ENCODE results near the gene MACROH2A1.

MACROH2A1 gene

DNA sequence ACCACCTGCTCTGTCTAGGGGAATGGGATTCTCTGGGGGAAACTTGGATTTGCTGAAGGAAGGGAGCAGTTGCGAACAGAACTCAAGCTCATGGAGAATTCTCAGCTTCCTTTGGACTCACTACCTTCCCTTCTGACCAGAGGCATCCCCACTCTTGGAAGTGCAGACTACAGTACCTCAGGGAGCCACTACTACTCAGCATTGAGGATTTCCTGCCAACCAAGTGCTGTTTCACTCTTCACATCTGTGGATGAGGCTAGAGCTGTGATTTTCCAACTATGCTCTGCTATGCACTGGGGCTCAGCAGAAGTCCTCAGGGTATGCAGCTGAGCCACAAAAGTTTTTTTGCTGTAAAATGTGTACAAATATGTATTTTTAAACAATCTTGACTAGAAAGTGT lies 43.9 kb downstream of the MACROH2A1 start:
- DNase-seq (ENCODE audit: low read depth): no peak

- DNase-seq (ENCODE audit: low read depth): no peak
Observed at GRCh38 chr5:135353952-135354721, 44.9 kb downstream of the MACROH2A1 start.

DNA sequence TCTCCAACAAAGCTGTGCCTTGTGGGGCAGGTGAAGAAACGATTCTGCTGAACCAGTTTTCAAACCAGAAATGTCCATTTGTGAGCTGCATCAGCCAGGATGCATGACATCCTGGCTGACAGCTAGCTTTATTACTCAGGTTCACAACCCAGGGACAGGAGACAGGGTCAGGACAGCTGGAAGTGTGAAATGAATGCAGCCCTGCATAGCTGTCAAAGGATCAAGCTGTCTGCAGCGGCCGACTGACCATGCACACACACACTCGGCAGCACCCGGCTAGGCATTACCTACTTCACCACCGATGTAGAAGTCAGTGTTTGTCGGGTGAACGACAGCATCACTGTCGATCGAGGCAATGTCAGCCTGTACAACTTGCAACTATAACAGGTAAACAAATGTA lies 48.5 kb downstream of the MACROH2A1 start:
- no peak for DNase-seq (ENCODE audit: low read depth)

GRCh38 chr5:135349886-135350285 lies 49.1 kb downstream of the MACROH2A1 start:
- no peak for DNase-seq (ENCODE audit: low read depth)

GRCh38 chr5:135349451-135349850 lies 49.6 kb downstream of the MACROH2A1 start:
- no peak for DNase-seq (ENCODE audit: low read depth)

DNA sequence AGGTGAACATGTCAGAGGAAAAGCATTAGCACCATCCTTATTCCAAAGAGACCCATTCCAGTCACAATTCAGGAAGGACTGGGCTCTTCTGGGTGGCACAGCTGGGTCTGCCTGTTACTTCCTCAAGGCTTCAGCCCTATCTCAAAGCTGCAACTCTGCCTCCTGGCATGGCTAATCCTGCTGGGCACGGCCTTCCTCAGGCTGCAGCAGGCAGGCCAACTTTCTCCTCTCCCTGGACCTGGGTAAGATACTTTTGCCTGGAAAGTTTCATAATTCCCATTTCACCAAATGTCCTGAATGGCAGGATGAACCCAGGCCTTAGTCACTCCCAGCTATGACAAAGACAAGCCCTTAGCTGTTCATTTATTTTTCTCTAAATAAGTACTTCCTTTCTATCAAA lies 50.1 kb downstream of the MACROH2A1 start:
- no peak for DNase-seq (ENCODE audit: low read depth)

DNA sequence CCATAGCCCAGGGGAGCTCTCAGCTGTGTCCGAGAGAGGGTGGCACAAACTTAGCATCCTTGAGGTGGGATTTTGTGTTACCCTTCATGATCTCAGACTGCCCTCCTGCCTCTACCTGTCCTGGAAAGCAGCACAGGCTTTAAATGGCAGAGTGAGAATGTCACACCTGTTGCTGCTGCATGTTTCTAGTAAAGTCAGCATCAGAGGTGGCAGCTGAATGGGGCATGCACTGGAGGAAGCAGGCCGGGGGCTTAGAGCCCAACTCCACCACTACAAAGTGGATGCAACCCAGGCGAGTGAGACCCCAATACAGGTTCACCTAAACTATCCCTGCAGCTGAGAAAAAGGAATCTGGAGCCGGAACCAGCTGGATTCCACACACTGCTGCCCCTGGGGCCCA lies 51.6 kb downstream of the MACROH2A1 start:
- no peak for DNase-seq (ENCODE audit: low read depth)

DNA sequence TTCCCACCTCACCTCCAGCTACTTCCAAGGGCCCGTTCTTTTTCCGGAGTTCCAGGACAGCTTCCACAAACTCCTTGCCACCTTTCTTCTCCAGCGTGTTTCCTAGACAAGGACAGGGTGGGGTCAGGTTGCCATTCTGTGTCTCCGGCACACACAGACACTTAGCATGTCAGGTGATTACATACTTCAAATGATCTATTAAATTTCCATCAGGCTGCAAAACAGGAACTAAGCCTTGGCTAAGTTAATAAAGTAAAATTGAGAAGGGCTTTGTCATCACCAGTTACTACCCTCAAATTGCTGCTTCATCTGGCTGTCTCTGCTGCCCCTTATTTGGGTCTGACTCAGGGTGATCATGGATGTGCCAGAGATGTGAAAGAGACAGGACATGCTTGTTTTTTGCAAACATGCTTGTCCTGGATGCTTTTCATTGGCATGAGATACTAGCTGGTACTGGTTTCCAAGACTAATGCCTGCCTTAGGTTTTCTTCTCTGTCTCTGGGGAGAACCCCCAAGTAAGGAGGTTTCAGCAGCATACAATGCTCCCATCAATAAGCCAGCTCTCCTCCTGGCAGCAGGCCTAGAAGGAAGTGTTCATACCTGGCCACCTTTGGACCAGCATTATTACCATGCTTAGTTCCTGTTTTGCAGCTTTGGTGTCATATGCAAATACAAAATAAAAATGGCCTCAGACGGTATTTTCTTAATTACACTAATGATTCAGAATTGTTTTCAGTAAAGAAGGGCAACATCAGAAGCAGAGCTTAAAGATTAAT lies 52.9 kb downstream of the MACROH2A1 start:
- no peak for DNase-seq (ENCODE audit: low read depth)

DNA sequence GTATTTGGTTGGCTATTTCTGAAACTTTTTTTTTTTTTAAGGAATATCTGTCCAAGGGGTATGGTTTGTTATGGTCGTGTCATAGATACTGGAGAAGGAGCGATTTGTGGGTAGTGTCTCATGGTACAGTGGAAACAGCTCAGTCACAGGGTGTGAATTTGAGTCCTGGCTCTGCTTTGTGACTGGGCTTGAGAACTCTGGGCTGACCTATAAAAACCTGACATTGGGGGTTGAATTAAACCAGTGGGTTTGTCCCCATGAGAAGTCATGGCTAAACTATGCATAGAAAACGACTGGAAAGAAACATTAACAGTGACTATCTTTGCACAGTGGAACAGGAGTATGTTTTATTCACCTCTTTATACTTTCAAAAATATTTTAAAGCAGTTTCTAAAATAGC lies 54.7 kb downstream of the MACROH2A1 start:
- no peak for DNase-seq (ENCODE audit: low read depth)

GRCh38 chr5:135343413-135343812 lies 55.6 kb downstream of the MACROH2A1 start:
- no peak for DNase-seq (ENCODE audit: low read depth)

GRCh38 chr5:135342551-135342875 lies 56.5 kb downstream of the MACROH2A1 start:
- no peak for DNase-seq (ENCODE audit: low read depth)

DNA sequence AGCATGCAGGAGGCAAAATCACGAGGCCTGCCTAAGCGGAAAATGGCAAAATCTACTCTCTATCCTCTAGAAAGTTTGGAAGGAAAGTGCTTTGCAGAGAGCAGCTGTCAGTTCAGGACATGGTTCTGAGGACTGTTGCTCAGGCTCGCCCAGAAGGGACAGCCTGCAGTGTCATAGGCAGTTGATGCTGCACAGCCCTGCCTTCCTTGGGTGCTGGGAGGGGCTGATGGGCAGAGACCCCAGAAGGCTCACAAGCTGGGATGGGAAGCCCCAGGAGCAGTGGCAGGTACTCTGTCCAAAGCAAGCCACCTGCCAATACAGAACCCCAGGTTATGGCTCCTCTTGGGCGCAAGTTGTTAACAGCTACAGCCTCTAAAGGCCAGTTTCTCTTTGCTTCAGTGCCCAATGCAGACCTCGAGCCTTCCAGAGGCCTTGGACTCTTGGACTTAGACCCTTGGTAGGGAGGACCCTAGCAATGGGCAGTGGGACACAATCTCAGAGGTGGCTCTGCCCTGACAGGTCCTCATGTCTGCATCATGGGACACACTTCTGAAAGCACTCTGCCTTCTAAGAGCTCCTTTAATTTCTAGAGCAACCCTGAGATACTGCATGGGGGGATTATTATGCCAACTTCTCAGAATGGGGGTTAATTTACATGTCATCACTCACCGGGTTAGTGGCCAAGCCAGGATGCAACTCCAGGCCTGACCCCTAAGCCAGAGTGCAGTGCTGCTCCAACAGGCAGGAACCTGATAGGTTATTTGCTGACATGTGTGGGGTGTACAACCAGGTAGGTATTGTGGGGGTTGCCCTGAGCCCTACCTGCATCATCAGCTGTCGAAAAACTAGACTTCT lies 57.1 kb downstream of the MACROH2A1 start:
- no peak for DNase-seq (ENCODE audit: low read depth)

- DNase-seq (ENCODE audit: low read depth): no peak
Observed at GRCh38 chr5:135341016-135341666, 57.9 kb downstream of the MACROH2A1 start.

- no peak for DNase-seq (ENCODE audit: low read depth)
Observed at GRCh38 chr5:135340568-135340967, 58.5 kb downstream of the MACROH2A1 start.

- DNase-seq (ENCODE audit: low read depth): no peak
Observed at GRCh38 chr5:135339623-135340022, 59.4 kb downstream of the MACROH2A1 start.

GRCh38 chr5:135339189-135339588 lies 59.8 kb downstream of the MACROH2A1 start:
- no peak for DNase-seq (ENCODE audit: low read depth)

DNA sequence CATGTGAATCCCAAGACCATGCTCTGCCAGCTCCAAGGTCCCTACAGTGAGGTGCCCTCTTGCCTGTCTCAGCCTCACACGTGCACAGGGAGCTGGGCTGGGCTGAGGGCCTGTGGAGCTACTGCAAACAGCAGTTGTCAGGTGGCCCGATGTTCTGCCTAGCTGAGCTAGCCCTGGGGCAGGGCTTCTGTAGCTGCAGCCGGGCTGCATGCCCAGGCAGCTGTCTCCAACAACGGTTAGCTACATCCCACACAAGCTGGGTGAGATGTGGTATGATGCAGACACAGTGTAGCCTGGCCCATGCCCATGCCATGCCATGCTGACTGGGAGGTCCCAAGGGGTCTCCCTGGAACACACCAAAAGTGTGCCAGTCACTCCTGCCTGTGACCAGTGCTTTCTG lies 62.0 kb downstream of the MACROH2A1 start:
- no peak for DNase-seq (ENCODE audit: low read depth)

GRCh38 chr5:135335031-135335828 lies 63.8 kb downstream of the MACROH2A1 start:
- no peak for DNase-seq (ENCODE audit: low read depth)

- DNase-seq (ENCODE audit: low read depth): no peak
Observed at GRCh38 chr5:135333732-135334515, 65.1 kb downstream of the MACROH2A1 start.

DNA sequence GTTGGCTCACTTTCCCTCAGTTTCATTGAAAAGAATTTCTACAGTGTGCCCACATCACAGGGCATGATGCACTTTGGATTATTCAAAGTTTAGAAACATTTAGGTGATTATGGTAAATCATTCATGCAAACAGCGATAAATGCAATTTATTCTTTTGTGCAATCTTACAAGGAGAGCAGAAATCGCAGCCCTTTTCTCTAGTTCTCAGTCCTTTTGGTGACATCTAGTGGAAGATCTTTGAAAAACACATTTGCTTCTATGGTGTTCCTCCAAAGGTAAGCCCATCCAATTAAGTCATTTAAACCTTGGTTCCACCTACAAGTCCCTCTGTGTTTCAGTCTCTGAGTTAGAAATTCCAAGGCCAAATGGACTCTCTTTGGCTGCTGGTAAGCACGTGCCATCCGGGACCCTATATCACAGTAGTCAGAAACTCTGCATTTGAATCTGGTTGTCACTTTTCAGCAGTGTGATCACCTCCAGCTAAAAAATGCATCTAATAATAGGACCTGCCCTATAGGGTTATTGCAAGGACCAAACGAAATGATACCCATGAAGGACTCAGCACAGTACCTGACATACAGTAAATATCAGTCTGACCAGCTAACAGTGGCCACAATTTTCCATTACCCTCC lies 66.4 kb downstream of the MACROH2A1 start:
- DNase-seq (ENCODE audit: low read depth): no peak

Measured in activated gamma-delta T cell treated with anti-CD3 and anti-CD28 coated beads, Interleukin-2, amount 50 U/mL, for 16 hours (primary cell).